HepG2 (cell line): ENCODE measurements around the gene ZPR1. TPM values are rescaled to one million over a fixed set of nuclear protein-coding genes. Genes with fewer than 3 reads are reported as not detected.

ENCODE experiments used
- HMGA1 ChIP-seq: sonication (generic); formaldehyde crosslinking; conservative IDR thresholded peaks from 2 replicates; pipeline ENCODE4 v1.4.0; 2020; ENCODE audit warnings: missing genetic modification reagents
- HNF1A ChIP-seq, 2 experiments: sonication (generic) in 1 of 2; formaldehyde crosslinking in 1 of 2; IDR thresholded peaks; 2 replicates each; pipeline versions ENCODE4 v1.4.0 to v1.6.1; 2016 to 2020; ENCODE audit warnings: borderline replicate concordance in 1 of 2, low read depth in 1 of 2, mild to moderate bottlenecking in 1 of 2, missing genetic modification reagents in 1 of 2
- HNF4G ChIP-seq, 2 experiments: sonication (generic) in 1 of 2; formaldehyde crosslinking in 1 of 2; IDR thresholded peaks; 2 replicates each; pipeline versions ENCODE4 v1.4.0 to v1.6.1; 2011 to 2020; ENCODE audit warnings: borderline replicate concordance in 2 of 2, low read depth in 2 of 2, mild to moderate bottlenecking in 2 of 2, low read length in 1 of 2, missing genetic modification reagents in 1 of 2, moderate library complexity in 1 of 2
- HNRNPH1 ChIP-seq: fragments of 200-400 bp; formaldehyde crosslinking; optimal IDR thresholded peaks from 2 replicates; pipeline ENCODE3; 2017; ENCODE audit warnings: mild to moderate bottlenecking, low read depth, low read length
- LRRFIP1 ChIP-seq: sonication (generic); formaldehyde crosslinking; conservative IDR thresholded peaks from 2 replicates; pipeline ENCODE4 v1.4.0; 2020; ENCODE audit warnings: missing genetic modification reagents
- SKI ChIP-seq: fragments of 450-650 bp; IDR thresholded peaks from one replicate; pipeline ENCODE4 v1.6.1; 2018; ENCODE audit warnings: mild to moderate bottlenecking; ENCODE audit not compliant: partially characterized antibody
- STAG1 ChIP-seq: sonication (generic); formaldehyde crosslinking; IDR thresholded peaks from 2 replicates; pipeline ENCODE4 v1.4.0; 2020; ENCODE audit warnings: missing genetic modification reagents
- TSC22D2 ChIP-seq: sonication (generic); formaldehyde crosslinking; IDR thresholded peaks from 2 replicates; pipeline ENCODE4 v1.5.1; 2020; ENCODE audit warnings: missing genetic modification reagents, mild to moderate bottlenecking, borderline replicate concordance
- ZNF816 ChIP-seq: sonication (generic); formaldehyde crosslinking; IDR thresholded peaks from 2 replicates; pipeline ENCODE4 v1.8.0; 2022; ENCODE audit warnings: missing genetic modification reagents, mild to moderate bottlenecking, borderline replicate concordance
- polyA plus RNA-seq, 8 experiments: library from polyadenylated mRNA; depleted of rRNA in 3 of 8; stranded (reverse) in 7 of 8; unstranded in 1 of 8; fragments of >200 nt; fragmentation: Illumina TruSeq in 4 of 8; extraction: Trizol in 4 of 8; gene quantifications; 2 replicates each; pipeline versions ENCODE4 v1.2.1 to v1.2.3, GENCODE V29; 2011 to 2016; ENCODE audit warnings: low read depth in 4 of 8, missing spikeins in 1 of 8, mixed read lengths in 1 of 8; ENCODE audit not compliant: insufficient read depth in 1 of 8
- total RNA-seq, 5 experiments: library from RNA; depleted of rRNA; stranded (reverse); fragments of >200 nt; fragmentation: Illumina TruSeq; extraction: Trizol; gene quantifications; 2 replicates each; pipeline ENCODE4 v1.2.3, GENCODE V29; 2016; ENCODE audit warnings: low read depth in 1 of 5
- TF ChIP-seq, protein P1 (sequence below): IDR thresholded peaks from 2 replicates; pipeline ENCODE4 v1.6.1; 2016; ENCODE audit warnings: missing genetic modification reagents, missing compliant biosample characterization
- TF ChIP-seq, protein P2 (sequence below): sonication (generic); formaldehyde crosslinking; IDR thresholded peaks from 2 replicates; pipeline ENCODE4 v1.8.1; 2023; ENCODE audit warnings: missing genetic modification reagents, inconsistent platforms, borderline replicate concordance
- TF ChIP-seq, protein P3 (sequence below): sonication (generic); formaldehyde crosslinking; IDR thresholded peaks from 2 replicates; pipeline ENCODE4 v1.8.0; 2022; ENCODE audit warnings: low read depth, missing genetic modification reagents

Gene ZPR1
- total and polyA plus RNA-seq, 2 of the 13 experiments (the other 11 are each of a cell fraction or from before 2014, with no cell fraction given) = 40.0 to 79.3 TPM

GRCh38 chr11:116825854-116826750, 38.3 kb upstream of the ZPR1 start (continued):
- TF ChIP-seq HNF1A (IDR thresholded peaks at IDR 0.05; ENCODE audit: low read depth) = no peak
- TF ChIP-seq HNF1A (CRISPR knock-in tag; IDR thresholded peaks at IDR 0.05; ENCODE audit: borderline replicate concordance) = no peak
- 0 out of 2 replicates have a peak, but pooled peaks have one; percentile 4 for TF ChIP-seq TSC22D2 (CRISPR knock-in tag)
- no peak for TF ChIP-seq HNRNPH1
- 0 out of 2 replicates have a peak, but pooled peaks have one; percentile 46 for TF ChIP-seq HNF4G (IDR thresholded peaks at IDR 0.05; ENCODE audit: borderline replicate concordance, low read depth, low read length)
- no peak; the same call in 1 of the 2 replicates for TF ChIP-seq HNF4G (CRISPR knock-in tag; IDR thresholded peaks at IDR 0.05; ENCODE audit: borderline replicate concordance, low read depth)
- TF ChIP-seq, protein P1, sequence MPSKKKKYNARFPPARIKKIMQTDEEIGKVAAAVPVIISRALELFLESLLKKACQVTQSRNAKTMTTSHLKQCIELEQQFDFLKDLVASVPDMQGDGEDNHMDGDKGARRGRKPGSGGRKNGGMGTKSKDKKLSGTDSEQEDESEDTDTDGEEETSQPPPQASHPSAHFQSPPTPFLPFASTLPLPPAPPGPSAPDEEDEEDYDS (CRISPR knock-in tag) = no peak
- no peak for TF ChIP-seq HMGA1 (CRISPR knock-in tag)
- TF ChIP-seq, protein P2, sequence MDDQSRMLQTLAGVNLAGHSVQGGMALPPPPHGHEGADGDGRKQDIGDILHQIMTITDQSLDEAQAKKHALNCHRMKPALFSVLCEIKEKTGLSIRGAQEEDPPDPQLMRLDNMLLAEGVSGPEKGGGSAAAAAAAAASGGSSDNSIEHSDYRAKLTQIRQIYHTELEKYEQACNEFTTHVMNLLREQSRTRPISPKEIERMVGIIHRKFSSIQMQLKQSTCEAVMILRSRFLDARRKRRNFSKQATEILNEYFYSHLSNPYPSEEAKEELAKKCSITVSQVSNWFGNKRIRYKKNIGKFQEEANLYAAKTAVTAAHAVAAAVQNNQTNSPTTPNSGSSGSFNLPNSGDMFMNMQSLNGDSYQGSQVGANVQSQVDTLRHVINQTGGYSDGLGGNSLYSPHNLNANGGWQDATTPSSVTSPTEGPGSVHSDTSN (CRISPR knock-in tag) = no peak
- TF ChIP-seq, protein P3, sequence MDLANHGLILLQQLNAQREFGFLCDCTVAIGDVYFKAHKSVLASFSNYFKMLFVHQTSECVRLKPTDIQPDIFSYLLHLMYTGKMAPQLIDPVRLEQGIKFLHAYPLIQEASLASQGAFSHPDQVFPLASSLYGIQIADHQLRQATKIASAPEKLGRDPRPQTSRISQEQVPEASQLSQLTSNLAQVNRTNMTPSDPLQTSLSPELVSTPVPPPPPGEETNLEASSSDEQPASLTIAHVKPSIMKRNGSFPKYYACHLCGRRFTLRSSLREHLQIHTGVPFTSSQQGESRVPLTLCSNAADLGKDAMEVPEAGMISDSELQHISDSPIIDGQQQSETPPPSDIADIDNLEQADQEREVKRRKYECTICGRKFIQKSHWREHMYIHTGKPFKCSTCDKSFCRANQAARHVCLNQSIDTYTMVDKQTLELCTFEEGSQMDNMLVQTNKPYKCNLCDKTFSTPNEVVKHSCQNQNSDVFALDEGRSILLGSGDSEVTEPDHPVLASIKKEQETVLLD (CRISPR knock-in tag) = 0 out of 2 replicates have a peak, but pooled peaks have one; percentile 52
- TF ChIP-seq STAG1 (CRISPR knock-in tag) = no peak
- no peak for TF ChIP-seq ZNF816
- no peak for TF ChIP-seq LRRFIP1 (CRISPR knock-in tag)
- TF ChIP-seq SKI = peak; percentile 28
